GM12872 (cell line): ENCODE results near the gene POM121C.
"Not testable (repeated sequence)": the region's sequence is repeated elsewhere in the genome, so short reads cannot be mapped to it uniquely, and the experiment has no call there.

Experiments
- CTCF ChIP-seq: IDR thresholded peaks from 3 replicates; pipeline ENCODE4 v1.5.1; 2011; ENCODE audit warnings: low read depth, mild to moderate bottlenecking, low read length, moderate library complexity; ENCODE audit not compliant: insufficient read depth

Gene POM121C

GRCh38 chr7:75395329-75395728 lies 90.8 kb downstream of the POM121C start, which contains the start of gene TRIM73:
Gene TRIM73, plus strand, starts transcription at chr7:75395629. Its CDS starts 3,305 bp downstream, at chr7:75398934.
- not testable (repeated sequence) for TF ChIP-seq CTCF
